Loucy (cell line): ENCODE data around the gene SLC22A15.

Source experiments
- H2AFZ ChIP-seq: fragments of 200-600 bp; sonication (generic); 2 replicates; pipeline ENCODE4 v1.6.0; 2016; ENCODE audit warnings: antibody characterized with exemption, mild to moderate bottlenecking, low read length, moderate library complexity
- H3F3A ChIP-seq: fragments of 200-600 bp; 2 replicates; pipeline ENCODE4 v1.6.0; 2016; ENCODE audit warnings: antibody characterized with exemption, low read depth, mild to moderate bottlenecking
- H3K27me3 ChIP-seq: fragments of 200-600 bp; sonication (generic); 2 replicates; pipeline ENCODE4 v1.6.1; 2014; ENCODE audit warnings: low read length, mild to moderate bottlenecking; ENCODE audit not compliant: insufficient read depth, poor library complexity, severe bottlenecking
- H3K36me3 ChIP-seq: fragments of 200-600 bp; sonication (generic); 2 replicates; pipeline ENCODE4 v1.6.1; 2016; ENCODE audit warnings: low read length; ENCODE audit not compliant: insufficient read depth
- H3K4me1 ChIP-seq: fragments of 200-600 bp; sonication (generic); 2 replicates; pipeline ENCODE4 v1.5.1; 2014; ENCODE audit warnings: low read length, mild to moderate bottlenecking; ENCODE audit not compliant: insufficient read depth, poor library complexity, severe bottlenecking
- H3K4me2 ChIP-seq: fragments of 200-600 bp; sonication (generic); 2 replicates; pipeline ENCODE4 v1.6.0; 2014; ENCODE audit warnings: antibody characterized with exemption, low read length, low read depth, mild to moderate bottlenecking; ENCODE audit not compliant: poor library complexity, severe bottlenecking
- H3K4me3 ChIP-seq: fragments of 200-600 bp; sonication (generic); 2 replicates; pipeline ENCODE4 v1.5.1; 2014; ENCODE audit warnings: low read length, mild to moderate bottlenecking, mixed read lengths; ENCODE audit not compliant: poor library complexity, severe bottlenecking
- H3K79me2 ChIP-seq: fragments of 200-600 bp; sonication (generic); 2 replicates; pipeline ENCODE4 v1.6.1; 2014; ENCODE audit warnings: low read length; ENCODE audit not compliant: insufficient read depth
- H3K9ac ChIP-seq: fragments of 200-600 bp; sonication (generic); 2 replicates; pipeline ENCODE4 v1.6.0; 2014; ENCODE audit warnings: mild to moderate bottlenecking, low read depth, low read length, moderate library complexity; ENCODE audit not compliant: poor library complexity, severe bottlenecking
- H3K9me2 ChIP-seq: fragments of 200-600 bp; sonication (generic); replicated peaks from 2 replicates; pipeline ENCODE4 v1.6.1; 2016; ENCODE audit warnings: low read depth, low read length, mixed read lengths
- H3K9me3 ChIP-seq: fragments of 200-600 bp; sonication (generic); 2 replicates; pipeline ENCODE4 v1.6.1; 2014; ENCODE audit warnings: mild to moderate bottlenecking, antibody characterized with exemption, low read length, low read depth; ENCODE audit not compliant: insufficient read depth
- H4K20me1 ChIP-seq: fragments of 200-600 bp; sonication (generic); 2 replicates; pipeline ENCODE4 v1.6.0; 2014; ENCODE audit warnings: antibody characterized with exemption, low read length, mild to moderate bottlenecking; ENCODE audit not compliant: insufficient read depth, poor library complexity, severe bottlenecking
- EZH2phosphoT487 ChIP-seq: fragments of 200-600 bp; IDR thresholded peaks from 2 replicates; pipeline ENCODE4 v1.6.1; 2018; ENCODE audit warnings: antibody characterized with exemption, mild to moderate bottlenecking, moderate library complexity, borderline replicate concordance
- TF ChIP-seq, protein P1 (sequence below): fragments of 200-600 bp; sonication (generic); conservative IDR thresholded peaks from 2 replicates; pipeline ENCODE4 v1.5.1; 2014; ENCODE audit warnings: mild to moderate bottlenecking, antibody characterized with exemption, low read length

The SLC22A15 gene

DNA sequence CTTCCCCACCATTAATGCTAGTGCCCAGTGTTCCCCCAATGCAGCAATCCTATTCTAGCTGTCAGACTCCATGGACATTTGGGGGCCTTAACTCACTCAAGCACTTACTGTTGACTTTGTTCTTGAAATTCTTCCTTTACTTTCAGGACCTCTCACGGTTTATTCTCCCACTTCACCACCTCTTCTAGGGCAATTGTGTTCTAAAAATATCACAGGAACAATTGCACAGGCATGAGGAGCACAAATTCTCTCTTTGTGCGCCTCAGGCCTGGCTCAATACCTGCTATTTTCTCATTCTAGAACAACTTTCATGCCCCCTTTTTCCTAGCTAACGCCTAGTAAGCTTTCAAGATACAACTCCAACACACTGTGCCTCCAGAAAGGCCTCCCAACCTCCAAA is 142.2 kb downstream of the SLC22A15 start:
- H3K4me3 ChIP-seq: no peak overlapping the region
- no peaks in the 10 kb centered on the region for H4K20me1 ChIP-seq

More for the DNA sequence above, 142.2 kb downstream of the SLC22A15 start:
- no peak overlapping the region for H2AFZ ChIP-seq
- H3F3A ChIP-seq: no peaks in the 10 kb centered on the region
- H3K79me2 ChIP-seq: no peaks in the 10 kb centered on the region
- no peaks in the 10 kb centered on the region for H3K4me1 ChIP-seq
- H3K9me3 ChIP-seq: no peaks in the 10 kb centered on the region
- H3K4me2 ChIP-seq: no peak overlapping the region
- TF ChIP-seq EZH2phosphoT487: no peak
- TF ChIP-seq, protein P1, sequence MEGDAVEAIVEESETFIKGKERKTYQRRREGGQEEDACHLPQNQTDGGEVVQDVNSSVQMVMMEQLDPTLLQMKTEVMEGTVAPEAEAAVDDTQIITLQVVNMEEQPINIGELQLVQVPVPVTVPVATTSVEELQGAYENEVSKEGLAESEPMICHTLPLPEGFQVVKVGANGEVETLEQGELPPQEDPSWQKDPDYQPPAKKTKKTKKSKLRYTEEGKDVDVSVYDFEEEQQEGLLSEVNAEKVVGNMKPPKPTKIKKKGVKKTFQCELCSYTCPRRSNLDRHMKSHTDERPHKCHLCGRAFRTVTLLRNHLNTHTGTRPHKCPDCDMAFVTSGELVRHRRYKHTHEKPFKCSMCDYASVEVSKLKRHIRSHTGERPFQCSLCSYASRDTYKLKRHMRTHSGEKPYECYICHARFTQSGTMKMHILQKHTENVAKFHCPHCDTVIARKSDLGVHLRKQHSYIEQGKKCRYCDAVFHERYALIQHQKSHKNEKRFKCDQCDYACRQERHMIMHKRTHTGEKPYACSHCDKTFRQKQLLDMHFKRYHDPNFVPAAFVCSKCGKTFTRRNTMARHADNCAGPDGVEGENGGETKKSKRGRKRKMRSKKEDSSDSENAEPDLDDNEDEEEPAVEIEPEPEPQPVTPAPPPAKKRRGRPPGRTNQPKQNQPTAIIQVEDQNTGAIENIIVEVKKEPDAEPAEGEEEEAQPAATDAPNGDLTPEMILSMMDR: no peak
- H3K9me2 ChIP-seq: no peaks in the 10 kb centered on the region
- no peaks in the 10 kb centered on the region for H3K27me3 ChIP-seq
- H3K9ac ChIP-seq: no peak overlapping the region
- H3K36me3 ChIP-seq: no peaks in the 10 kb centered on the region
